HG03064 (cell line): ENCODE measurements around the gene PCNT.

ENCODE experiments used
- ATAC-seq: cut with Tn5 transposase; IDR thresholded peaks from one replicate; pipeline ENCODE4 v1.9.1; 2021; ENCODE audit warnings: low read depth; ENCODE audit not compliant: unreplicated experiment

The PCNT gene

GRCh38 chr21:46327711-46328110 is 3.8 kb downstream of the PCNT start:
- ATAC-seq, result no peak

GRCh38 chr21:46328151-46328550 is 4.2 kb downstream of the PCNT start:
- ATAC-seq, result no peak

- ATAC-seq, result no peak
These were observed 5.8 kb downstream of the PCNT start for GRCh38 chr21:46329796-46330195.

GRCh38 chr21:46334351-46335140 is 10.6 kb downstream of the PCNT start:
- ATAC-seq, result no peak

GRCh38 chr21:46336603-46337002 is 12.6 kb downstream of the PCNT start:
- ATAC-seq, result no peak

GRCh38 chr21:46340998-46341397 is 17.0 kb downstream of the PCNT start:
- ATAC-seq, result no peak

GRCh38 chr21:46344219-46344915 is 20.4 kb downstream of the PCNT start:
- no peak for ATAC-seq

GRCh38 chr21:46345861-46346260 is 21.9 kb downstream of the PCNT start:
- no peak for ATAC-seq

- ATAC-seq, result no peak
These were observed 22.6 kb downstream of the PCNT start for GRCh38 chr21:46346296-46347202.

- ATAC-seq, result no peak
These were observed 23.2 kb downstream of the PCNT start for GRCh38 chr21:46347203-46347550.

GRCh38 chr21:46347791-46348381 is 23.9 kb downstream of the PCNT start:
- ATAC-seq, result no peak

- ATAC-seq, result no peak
These were observed 25.3 kb downstream of the PCNT start for GRCh38 chr21:46349134-46349760.

- no peak for ATAC-seq
These were observed 26.6 kb downstream of the PCNT start for GRCh38 chr21:46350571-46350970.

GRCh38 chr21:46350981-46351380 is 27.0 kb downstream of the PCNT start:
- ATAC-seq, result no peak

GRCh38 chr21:46351476-46352163 is 27.7 kb downstream of the PCNT start:
- ATAC-seq, result no peak

- ATAC-seq, result no peak
These were observed 28.2 kb downstream of the PCNT start for GRCh38 chr21:46352164-46352515.

- no peak for ATAC-seq
These were observed 29.0 kb downstream of the PCNT start for GRCh38 chr21:46352913-46353312.

GRCh38 chr21:46354046-46354445 is 30.1 kb downstream of the PCNT start:
- ATAC-seq, result no peak

- no peak for ATAC-seq
These were observed 30.6 kb downstream of the PCNT start for GRCh38 chr21:46354518-46354917.
